Astrocyte (in vitro differentiated cells and primary cell): ENCODE results near the gene LECT2. TPM values are rescaled to one million over a fixed set of nuclear protein-coding genes. Genes with fewer than 3 reads are reported as not detected.

ENCODE experiments used
- DNase-seq: peaks from one replicate; pipeline ENCODE4 v3.0.0-alpha.2; 2010; ENCODE audit warnings: low read depth
- FAIRE-seq: peaks from 2 replicates; lab custom pipeline; 2011; peaks lifted over from hg19 to GRCh38; lab: Jason Lieb, UNC
- H2AFZ ChIP-seq: 2 replicates; pipeline ENCODE4 v1.6.0; 2012; ENCODE audit warnings: low read depth, low read length, inconsistent platforms
- H3K27ac ChIP-seq: 2 replicates; pipeline ENCODE4 v1.5.1; 2011; ENCODE audit warnings: low read depth, low read length, inconsistent platforms
- H3K27me3 ChIP-seq: 2 replicates; pipeline ENCODE4 v1.6.0; 2011; ENCODE audit warnings: low read length, inconsistent platforms; ENCODE audit not compliant: insufficient read depth
- H3K36me3 ChIP-seq: 2 replicates; pipeline ENCODE4 v1.5.1; 2011; ENCODE audit warnings: low read length, inconsistent platforms; ENCODE audit not compliant: insufficient read depth
- H3K4me1 ChIP-seq: 2 replicates; pipeline ENCODE4 v1.5.1; 2011; ENCODE audit warnings: low read length, inconsistent platforms; ENCODE audit not compliant: insufficient read depth
- H3K4me2 ChIP-seq: 2 replicates; pipeline ENCODE4 v1.6.0; 2012; ENCODE audit warnings: low read length, inconsistent platforms
- H3K4me3 ChIP-seq: 2 replicates; pipeline ENCODE4 v1.5.1; 2011; ENCODE audit warnings: low read depth, mild to moderate bottlenecking, low read length, inconsistent platforms; ENCODE audit not compliant: insufficient read depth
- H3K79me2 ChIP-seq: 2 replicates; pipeline ENCODE4 v1.6.0; 2012; ENCODE audit warnings: mild to moderate bottlenecking, low read length, inconsistent platforms; ENCODE audit not compliant: insufficient read depth
- H3K9ac ChIP-seq: 2 replicates; pipeline ENCODE4 v1.6.0; 2012; ENCODE audit warnings: mild to moderate bottlenecking, low read length, inconsistent platforms
- H3K9me3 ChIP-seq: 2 replicates; pipeline ENCODE4 v1.5.1; 2012; ENCODE audit warnings: low read depth, mild to moderate bottlenecking, low read length, inconsistent platforms; ENCODE audit not compliant: insufficient read depth
- H4K20me1 ChIP-seq: 2 replicates; pipeline ENCODE4 v1.6.0; 2012; ENCODE audit warnings: low read length, inconsistent platforms; ENCODE audit not compliant: insufficient read depth
- H3K27ac Mint-ChIP-seq: one replicate; pipeline ENCODE4 v1.8.0; 2021; ENCODE audit warnings: mild to moderate bottlenecking, mixed read lengths; ENCODE audit not compliant: unreplicated experiment
- H3K27me3 Mint-ChIP-seq: one replicate; pipeline ENCODE4 v1.8.0; 2021; ENCODE audit warnings: low read depth, mixed read lengths; ENCODE audit not compliant: unreplicated experiment
- H3K36me3 Mint-ChIP-seq: one replicate; pipeline ENCODE4 v1.8.0; 2021; ENCODE audit warnings: low read depth, mixed read lengths; ENCODE audit not compliant: unreplicated experiment
- H3K4me1 Mint-ChIP-seq: one replicate; pipeline ENCODE4 v1.8.0; 2021; ENCODE audit warnings: low read depth, mixed read lengths; ENCODE audit not compliant: unreplicated experiment
- H3K4me3 Mint-ChIP-seq: one replicate; pipeline ENCODE4 v1.8.0; 2021; ENCODE audit warnings: mild to moderate bottlenecking, moderate library complexity, mixed read lengths; ENCODE audit not compliant: unreplicated experiment
- H3K9me3 Mint-ChIP-seq: one replicate; pipeline ENCODE4 v1.8.0; 2021; ENCODE audit warnings: mild to moderate bottlenecking, mixed read lengths; ENCODE audit not compliant: unreplicated experiment
- EZH2 ChIP-seq: IDR thresholded peaks from 2 replicates; pipeline ENCODE4 v1.6.1; 2012; ENCODE audit warnings: mild to moderate bottlenecking, low read length, inconsistent platforms; ENCODE audit not compliant: insufficient read depth
- total RNA-seq: library from RNA; stranded (reverse); gene quantifications from 2 replicates; pipeline ENCODE4 v1.2.1, GENCODE V29; 2021
- TF ChIP-seq, protein P1 (sequence below): IDR thresholded peaks from 2 replicates; pipeline ENCODE4 v1.5.1; 2011; ENCODE audit warnings: low read depth, mild to moderate bottlenecking, inconsistent platforms, low read length, moderate library complexity; ENCODE audit not compliant: insufficient read depth

LECT2 gene
- total RNA-seq, 1 donor from 2014 or later, result not detected

DNA sequence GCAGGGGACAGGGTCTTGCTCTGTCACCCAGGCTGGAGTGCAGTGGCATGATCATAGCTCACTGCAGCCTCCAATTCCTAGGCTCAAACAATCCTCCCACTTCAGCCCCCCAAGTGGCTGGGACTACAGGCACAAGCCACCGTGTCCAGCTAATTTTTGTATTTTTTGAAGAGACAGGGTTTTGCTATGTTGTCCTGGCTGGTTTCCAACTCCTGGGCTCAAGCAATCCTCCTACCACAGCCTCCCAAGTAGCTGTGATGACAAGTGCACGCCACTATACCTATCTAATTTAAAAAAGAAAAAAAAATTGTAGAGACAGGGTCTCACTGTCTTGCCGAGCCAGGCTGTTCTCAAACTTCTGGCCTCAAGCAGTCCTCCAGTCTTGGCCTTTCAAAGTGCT, 31.6 kb upstream of the LECT2 start:
- no peak overlapping the region for H2AFZ ChIP-seq
- no peaks in the 10 kb centered on the region for H4K20me1 ChIP-seq
- no peak overlapping the region for H3K4me3 ChIP-seq
- no peak overlapping the region for H3K27ac Mint-ChIP-seq
- DNase-seq (no peak), FAIRE-seq (no peak)
- H3K9me3 ChIP-seq, result no peaks in the 10 kb centered on the region
- no peak overlapping the region for H3K4me2 ChIP-seq
- no peaks in the 10 kb centered on the region for H3K79me2 ChIP-seq
- no peak overlapping the region for H3K4me3 Mint-ChIP-seq
- H3K4me1 ChIP-seq, result no peaks in the 10 kb centered on the region
- peaks cover 2% of the 10 kb centered on the region for H3K27me3 Mint-ChIP-seq
- no peak overlapping the region for H3K9ac ChIP-seq
- peaks cover 2% of the 10 kb centered on the region for H3K9me3 Mint-ChIP-seq
- no peaks in the 10 kb centered on the region for H3K27me3 ChIP-seq
- no peaks in the 10 kb centered on the region for H3K36me3 ChIP-seq
- no peaks in the 10 kb centered on the region for H3K36me3 Mint-ChIP-seq
- no peaks in the 10 kb centered on the region for H3K4me1 Mint-ChIP-seq
- no peak overlapping the region for H3K27ac ChIP-seq
- TF ChIP-seq, protein P1, sequence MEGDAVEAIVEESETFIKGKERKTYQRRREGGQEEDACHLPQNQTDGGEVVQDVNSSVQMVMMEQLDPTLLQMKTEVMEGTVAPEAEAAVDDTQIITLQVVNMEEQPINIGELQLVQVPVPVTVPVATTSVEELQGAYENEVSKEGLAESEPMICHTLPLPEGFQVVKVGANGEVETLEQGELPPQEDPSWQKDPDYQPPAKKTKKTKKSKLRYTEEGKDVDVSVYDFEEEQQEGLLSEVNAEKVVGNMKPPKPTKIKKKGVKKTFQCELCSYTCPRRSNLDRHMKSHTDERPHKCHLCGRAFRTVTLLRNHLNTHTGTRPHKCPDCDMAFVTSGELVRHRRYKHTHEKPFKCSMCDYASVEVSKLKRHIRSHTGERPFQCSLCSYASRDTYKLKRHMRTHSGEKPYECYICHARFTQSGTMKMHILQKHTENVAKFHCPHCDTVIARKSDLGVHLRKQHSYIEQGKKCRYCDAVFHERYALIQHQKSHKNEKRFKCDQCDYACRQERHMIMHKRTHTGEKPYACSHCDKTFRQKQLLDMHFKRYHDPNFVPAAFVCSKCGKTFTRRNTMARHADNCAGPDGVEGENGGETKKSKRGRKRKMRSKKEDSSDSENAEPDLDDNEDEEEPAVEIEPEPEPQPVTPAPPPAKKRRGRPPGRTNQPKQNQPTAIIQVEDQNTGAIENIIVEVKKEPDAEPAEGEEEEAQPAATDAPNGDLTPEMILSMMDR, result no peak
- TF ChIP-seq EZH2, result no peak

- no peaks in the 10 kb centered on the region for H3K27me3 ChIP-seq
- no peak overlapping the region for H3K4me2 ChIP-seq
- no peaks in the 10 kb centered on the region for H3K36me3 ChIP-seq
- H3K9me3 ChIP-seq, result no peaks in the 10 kb centered on the region
- H3K4me1 Mint-ChIP-seq, result no peaks in the 10 kb centered on the region
- H3K79me2 ChIP-seq, result no peaks in the 10 kb centered on the region
- H3K27ac ChIP-seq, result no peak overlapping the region
- H3K4me3 Mint-ChIP-seq, result no peak overlapping the region
- no peaks in the 10 kb centered on the region for H3K36me3 Mint-ChIP-seq
- TF ChIP-seq EZH2, result no peak
- TF ChIP-seq, protein P1, result no peak
- H2AFZ ChIP-seq, result no peak overlapping the region
- H3K9me3 Mint-ChIP-seq, result peaks cover 2% of the 10 kb centered on the region
- H3K27ac Mint-ChIP-seq, result no peak overlapping the region
- H3K4me3 ChIP-seq, result no peak overlapping the region
- H3K4me1 ChIP-seq, result no peaks in the 10 kb centered on the region
- H4K20me1 ChIP-seq, result no peaks in the 10 kb centered on the region
- DNase-seq, result no peak
- FAIRE-seq, result no peak
- H3K9ac ChIP-seq, result no peak overlapping the region
- peaks cover 2% of the 10 kb centered on the region for H3K27me3 Mint-ChIP-seq
Measured at GRCh38 chr5:135985951-135986350, 31.2 kb upstream of the LECT2 start.

DNA sequence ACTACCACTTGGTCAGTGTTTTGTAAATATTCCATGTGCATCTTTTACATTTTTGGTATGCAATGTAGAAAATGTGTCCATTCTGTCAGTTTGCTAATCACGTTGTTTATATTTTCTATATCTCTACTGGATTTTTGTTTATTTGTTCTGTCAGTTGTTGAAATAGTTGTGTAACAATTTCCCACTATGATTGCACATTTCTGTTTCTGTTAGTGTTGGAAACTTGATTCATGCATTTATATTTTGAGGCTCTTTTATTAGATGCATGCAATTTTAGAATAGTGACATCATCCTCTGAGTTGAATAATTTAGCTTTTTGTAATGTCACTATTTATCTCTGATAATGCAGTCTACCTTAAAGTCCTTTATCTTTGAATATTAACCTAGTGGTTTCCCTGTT, 25.8 kb upstream of the LECT2 start:
- H3K36me3 Mint-ChIP-seq, result no peaks in the 10 kb centered on the region
- no peaks in the 10 kb centered on the region for H3K27me3 ChIP-seq
- H3K4me3 Mint-ChIP-seq, result no peak overlapping the region
- FAIRE-seq (peak; percentile 87), DNase-seq (no peak)
- no peak overlapping the region for H3K27ac Mint-ChIP-seq
- H3K9me3 Mint-ChIP-seq, result no peaks in the 10 kb centered on the region
- H3K36me3 ChIP-seq, result no peaks in the 10 kb centered on the region
- H3K27ac ChIP-seq, result no peak overlapping the region
- H3K9me3 ChIP-seq, result no peaks in the 10 kb centered on the region
- H3K4me2 ChIP-seq, result no peak overlapping the region
- no peaks in the 10 kb centered on the region for H3K79me2 ChIP-seq
- H2AFZ ChIP-seq, result no peak overlapping the region
- H3K9ac ChIP-seq, result peak overlapping the region; percentile 34
- no peak for TF ChIP-seq EZH2
- TF ChIP-seq, protein P1, result no peak
- H3K4me1 ChIP-seq, result peaks cover 12% of the 10 kb centered on the region
- H3K27me3 Mint-ChIP-seq, result peaks cover 4% of the 10 kb centered on the region
- H4K20me1 ChIP-seq, result no peaks in the 10 kb centered on the region
- H3K4me3 ChIP-seq, result no peak overlapping the region
- H3K4me1 Mint-ChIP-seq, result peaks cover 7% of the 10 kb centered on the region
